Psoas muscle (tissue), 8 donors: Measurements from ENCODE around the gene GNAI2. TPM values are rescaled to one million over a fixed set of nuclear protein-coding genes. Genes with fewer than 3 reads are reported as not detected.

Experiments used
- ATAC-seq, 4 donors: fragments of 200-7000 bp; cut with Tn5 transposase; one replicate each; pipeline ENCODE4 v1.9.1; 2020; ENCODE audit warnings: moderate library complexity in 3 of 4, mild to moderate bottlenecking in 2 of 4
- DNase-seq, 2 donors: peaks; one replicate each; pipeline ENCODE4 v3.0.0-alpha.2; 2020
- H3K27ac ChIP-seq: fragments of 200-600 bp; one replicate; pipeline ENCODE4 v1.8.0; 2022
- H3K27me3 ChIP-seq, 3 donors: fragments of 200-600 bp in 1 of 3; one replicate each; pipeline versions ENCODE4 v1.6.1 to v1.8.0; 2013 to 2022; ENCODE audit warnings: low read length in 2 of 3, mild to moderate bottlenecking in 2 of 3, moderate library complexity in 1 of 3; ENCODE audit not compliant: insufficient read depth in 3 of 3
- H3K36me3 ChIP-seq, 2 donors: fragments of 200-600 bp in 1 of 2; one replicate each; pipeline versions ENCODE4 v1.6.1 to v1.8.0; 2013 to 2022; ENCODE audit warnings: low read depth in 1 of 2, mild to moderate bottlenecking in 1 of 2, moderate library complexity in 1 of 2; ENCODE audit not compliant: insufficient read depth in 1 of 2
- H3K4me1 ChIP-seq: fragments of 200-600 bp; one replicate; pipeline ENCODE4 v1.8.0; 2022
- H3K4me3 ChIP-seq: fragments of 200-600 bp; one replicate; pipeline ENCODE4 v1.8.0; 2022; ENCODE audit warnings: mild to moderate bottlenecking
- H3K9me3 ChIP-seq: fragments of 200-600 bp; one replicate; pipeline ENCODE4 v1.8.0; 2022
- CTCF ChIP-seq: fragments of 200-600 bp; IDR thresholded peaks from one replicate; pipeline ENCODE4 v1.8.0; 2022; ENCODE audit warnings: antibody characterized with exemption
- WGBS, 3 donors: extraction: QIAGEN DNeasy Blood & Tissue Kit; methylation state at CpG; one replicate each; pipeline versions ENCODE4 v1.1.6 to v1.1.7; 2013; 5-methylcytosine and 5-hydroxymethylcytosine counted together
- intact Hi-C, 2 donors: fragments of 100-400 bp; cut with DNase I; formaldehyde crosslinking; loops; one replicate each; pipeline versions ENCODE4 v1.11.0 to v1.14.2; 2022
- polyA plus RNA-seq, 3 donors: library from polyadenylated mRNA; stranded (reverse); fragments of 200-250 nt; gene quantifications; one replicate each; pipeline ENCODE4 v1.2.3, GENCODE V29; 2013
- total RNA-seq, 4 donors: library from RNA; stranded (reverse); fragmentation: NEBNext Ultra II Directional in 2 of 4; extraction: Animal tissue kit (Norgen Biotek cat#: 25700) in 2 of 4; gene quantifications; one replicate each; pipeline versions ENCODE4 v1.2.1 to v1.2.4, GENCODE V29; 2021 to 2023
- donor health status: healthy with polysubstance abuse.
- donor health status: DM: no; HTN: no; CAD: no; lungs with moderate emphysema.
- donor health status: Bipolar disorder and iron deficiency.
- donor health status: healthy.
- donor health status: DM: yes; HTN: yes; CAD: no.
- donor health status: DM: no; HTN: no; CAD: no.
- donor health status: DM: no; HTN: no; CAD: no.
- donor health status: DM: yes; HTN: yes; CAD: no.

GNAI2 gene
- total and polyA plus RNA-seq, 7 donors: 39.4 to 93.9 (median 57.6) TPM

GRCh38 chr3:50303013-50303815, 67.2 kb downstream of the GNAI2 start, which contains the start of gene HYAL1:
Gene HYAL1 (minus strand): TSS chr3:50303574. CDS start chr3:50302956, 618 bp downstream.
- DNase-seq (peak; percentile 77 to 87), ATAC-seq (peak in 2 of 4 donors; percentile 18 to 29)
- Histone ChIP-seq H3K4me1 (peaks cover 26% of the 10 kb centered on the region), H3K9me3 (no peaks in the 10 kb centered on the region), H3K4me3 (peak within 1 kb of the TSS; percentile 76), H3K27me3 (no peaks in the 10 kb centered on the region), H3K36me3 (no peaks in the 10 kb centered on the region), H3K27ac (peak within 1 kb of the TSS; percentile 88)
- peak; percentile 25 for TF ChIP-seq CTCF
- WGBS, 3 donors: 29 to 48% (median 45%) methylated on average over 13 to 14 of the region's 14 CpGs
- intact Hi-C loops: no loop called here

- H3K4me1 ChIP-seq: peaks cover 19% of the 10 kb centered on the region
- H3K27me3 ChIP-seq: no peaks in the 10 kb centered on the region
- no peak overlapping the region for H3K4me3 ChIP-seq
- peaks cover 0 to 6% of the 10 kb centered on the region in 2 donors for H3K36me3 ChIP-seq
- ATAC-seq: no peak
- no peak for DNase-seq
- no peaks in the 10 kb centered on the region for H3K9me3 ChIP-seq
- H3K27ac ChIP-seq: no peak overlapping the region
- TF ChIP-seq CTCF: no peak
- intact Hi-C loops: no loop called here
Observed at GRCh38 chr3:50304601-50305000, 68.6 kb downstream of the GNAI2 start.

Other genes with a start within 250 kb of the GNAI2 start
- gene RBM5, start 147.3 kb upstream of the GNAI2 start, total RNA-seq: 10 to 100 TPM; 35.6 to 61.4 (median 55.2) TPM
- 10 to 100 TPM; 30.7 to 35.0 (median 31.1) TPM for gene RBM5, start 147.3 kb upstream of the GNAI2 start, polyA plus RNA-seq
- 10 to 100 TPM in 3 of 4 donors, 1 to 10 TPM in 1; 7.0 to 13.7 (median 12.3) TPM for gene SEMA3F, start 80.9 kb upstream of the GNAI2 start, total RNA-seq
- gene SEMA3F, start 80.9 kb upstream of the GNAI2 start, polyA plus RNA-seq: 1 to 10 TPM; 4.7 to 7.6 (median 6.8) TPM
- gene GNAT1, start 44.6 kb upstream of the GNAI2 start, total RNA-seq: not detected
- not detected for gene GNAT1, start 44.6 kb upstream of the GNAI2 start, polyA plus RNA-seq
- 10 to 100 TPM in 1 of 4 donors, 1 to 10 TPM in 3; 1.7 to 12.7 (median 5.4) TPM for gene SLC38A3, start 30.9 kb upstream of the GNAI2 start, total RNA-seq
- 1 to 10 TPM in 2 of 3 donors, under 1 TPM in 1; 0.12 to 4.5 (median 1.3) TPM for gene SLC38A3, start 30.9 kb upstream of the GNAI2 start, polyA plus RNA-seq
- 1 to 10 TPM; 3.1 to 6.8 (median 4.3) TPM for gene SEMA3B, start 32.9 kb downstream of the GNAI2 start, total RNA-seq
- gene SEMA3B, start 32.9 kb downstream of the GNAI2 start, polyA plus RNA-seq: 1 to 10 TPM; 2.1 to 3.4 (median 2.2) TPM
- gene LSMEM2, start 42.9 kb downstream of the GNAI2 start, total RNA-seq: 10 to 100 TPM in 1 of 4 donors, 1 to 10 TPM in 2, under 1 TPM in 1; 0.84 to 13.1 (median 1.1) TPM
- gene LSMEM2, start 42.9 kb downstream of the GNAI2 start, polyA plus RNA-seq: 1 to 10 TPM in 1 of 3 donors, under 1 TPM in 2; 0.61 to 1.6 (median 0.66) TPM
- gene IFRD2, start 56.2 kb downstream of the GNAI2 start, total RNA-seq: 100 to 1,000 TPM in 3 of 4 donors, 10 to 100 TPM in 1; 77.2 to 145 (median 119) TPM
- 100 to 1,000 TPM; 129 to 175 (median 151) TPM for gene IFRD2, start 56.2 kb downstream of the GNAI2 start, polyA plus RNA-seq
- 1 to 10 TPM in 1 of 4 donors, under 1 TPM in 3; 0.28 to 2.1 (median 0.65) TPM for gene HYAL3, start 63.2 kb downstream of the GNAI2 start, total RNA-seq
- 1 to 10 TPM in 2 of 3 donors, under 1 TPM in 1; 0.23 to 3.4 (median 1.2) TPM for gene HYAL3, start 63.2 kb downstream of the GNAI2 start, polyA plus RNA-seq
- 1 to 10 TPM; 7.9 to 9.7 (median 8.3) TPM for gene NAA80, start 63.2 kb downstream of the GNAI2 start, total RNA-seq
- gene NAA80, start 63.2 kb downstream of the GNAI2 start, polyA plus RNA-seq: 10 to 100 TPM in 1 of 3 donors, 1 to 10 TPM in 2; 6.8 to 12.8 (median 10.0) TPM
- gene HYAL1, start 67.4 kb downstream of the GNAI2 start, total RNA-seq: 10 to 100 TPM in 3 of 4 donors, 1 to 10 TPM in 1; 8.5 to 20.8 (median 13.7) TPM
- gene HYAL1, start 67.4 kb downstream of the GNAI2 start, polyA plus RNA-seq: 10 to 100 TPM in 2 of 3 donors, 1 to 10 TPM in 1; 9.5 to 15.1 (median 13.8) TPM
- gene HYAL2, start 86.5 kb downstream of the GNAI2 start, total RNA-seq: 10 to 100 TPM; 20.6 to 42.8 (median 25.6) TPM
- gene HYAL2, start 86.5 kb downstream of the GNAI2 start, polyA plus RNA-seq: 10 to 100 TPM; 25.3 to 61.7 (median 41.8) TPM
- 10 to 100 TPM; 31.5 to 43.6 (median 33.7) TPM for gene TUSC2, start 92.0 kb downstream of the GNAI2 start, total RNA-seq
- 100 to 1,000 TPM in 1 of 3 donors, 10 to 100 TPM in 2; 38.0 to 100 (median 84.9) TPM for gene TUSC2, start 92.0 kb downstream of the GNAI2 start, polyA plus RNA-seq
- gene RASSF1, start 104.6 kb downstream of the GNAI2 start, total RNA-seq: 10 to 100 TPM; 10.1 to 24.2 (median 14.9) TPM
- 10 to 100 TPM; 33.3 to 84.5 (median 37.9) TPM for gene RASSF1, start 104.6 kb downstream of the GNAI2 start, polyA plus RNA-seq
- under 1 TPM; 0.24 to 0.99 (median 0.57) TPM for gene ZMYND10, start 109.5 kb downstream of the GNAI2 start, total RNA-seq
- under 1 TPM; 0.23 to 0.99 (median 0.51) TPM for gene ZMYND10, start 109.5 kb downstream of the GNAI2 start, polyA plus RNA-seq
- 10 to 100 TPM; 16.1 to 29.5 (median 19.6) TPM for gene NPRL2, start 114.6 kb downstream of the GNAI2 start, total RNA-seq
- gene NPRL2, start 114.6 kb downstream of the GNAI2 start, polyA plus RNA-seq: 10 to 100 TPM; 21.5 to 36.6 (median 21.7) TPM
- 1 to 10 TPM; 5.7 to 9.2 (median 7.0) TPM for gene CYB561D2, start 114.7 kb downstream of the GNAI2 start, total RNA-seq
- 10 to 100 TPM; 14.7 to 34.8 (median 17.5) TPM for gene CYB561D2, start 114.7 kb downstream of the GNAI2 start, polyA plus RNA-seq
- 10 to 100 TPM; 20.4 to 29.1 (median 23.2) TPM for gene TMEM115, start 123.3 kb downstream of the GNAI2 start, total RNA-seq
- gene TMEM115, start 123.3 kb downstream of the GNAI2 start, polyA plus RNA-seq: 10 to 100 TPM; 29.7 to 49.6 (median 42.7) TPM